Activated CD8-positive, alpha-beta memory T cell treated with anti-CD3 and anti-CD28 coated beads for 48 hours (primary cell): ENCODE data around the gene RNF151.
"Not testable (repeated sequence)": the region's sequence is repeated elsewhere in the genome, so short reads cannot be mapped to it uniquely, and the experiment has no call there.

Source experiments
- DNase-seq, 3 experiments: peaks; one replicate each; pipeline ENCODE4 v3.0.0-alpha.2; 2020; ENCODE audit warnings: low read depth in 2 of 3, low spot score in 2 of 3

Gene RNF151

GRCh38 chr16:1959269-1960039 is 7.2 kb upstream of the RNF151 start, which contains the start of gene NDUFB10:
NDUFB10 (plus strand) TSS chr16:1959538; CDS start chr16:1959625, 87 bp downstream.
- DNase-seq: peak; percentile 76 to 81 (median 81)

DNA sequence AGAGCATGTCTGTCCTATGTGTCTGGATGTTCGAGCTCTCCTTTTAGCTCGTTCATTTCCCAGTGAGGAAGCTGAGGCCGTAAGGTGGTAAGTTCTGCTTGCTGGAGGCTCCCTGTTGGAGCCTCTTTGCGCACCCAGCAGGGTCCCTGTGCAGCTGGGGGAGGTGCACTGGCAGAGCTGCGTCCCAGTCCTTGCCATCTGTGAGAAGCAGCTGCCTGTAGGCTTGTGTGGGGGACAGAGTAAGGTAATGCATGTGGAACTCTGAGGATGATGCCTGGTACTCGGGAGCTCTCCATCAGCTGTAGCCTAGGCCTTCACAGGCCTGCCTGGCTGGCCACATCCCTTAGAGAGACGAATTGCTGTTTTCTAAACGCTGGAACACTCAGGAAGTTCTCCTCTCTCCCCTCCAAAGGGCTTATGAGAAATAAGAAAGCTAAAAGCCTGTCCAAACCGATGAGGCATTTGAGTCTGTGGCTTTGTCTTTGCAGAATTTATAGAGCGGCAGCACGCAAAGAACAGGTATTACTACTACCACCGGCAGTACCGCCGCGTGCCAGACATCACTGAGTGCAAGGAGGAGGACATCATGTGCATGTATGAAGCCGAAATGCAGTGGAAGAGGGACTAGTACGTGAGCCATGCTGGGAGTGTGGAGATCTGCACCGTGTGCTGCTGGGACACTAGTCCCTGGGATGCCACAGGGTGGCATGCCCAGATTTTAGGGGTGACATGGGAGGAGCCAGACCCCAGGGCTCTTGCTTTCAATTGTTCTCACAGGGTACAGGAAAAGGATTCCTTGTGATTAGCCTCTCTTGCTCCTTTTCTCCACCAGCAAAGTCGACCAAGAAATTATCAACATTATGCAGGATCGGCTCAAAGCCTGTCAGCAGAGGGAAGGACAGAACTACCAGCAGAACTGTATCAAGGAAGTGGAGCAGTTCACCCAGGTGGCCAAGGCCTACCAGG is 5.7 kb upstream of the RNF151 start:
- DNase-seq: no peak

DNA sequence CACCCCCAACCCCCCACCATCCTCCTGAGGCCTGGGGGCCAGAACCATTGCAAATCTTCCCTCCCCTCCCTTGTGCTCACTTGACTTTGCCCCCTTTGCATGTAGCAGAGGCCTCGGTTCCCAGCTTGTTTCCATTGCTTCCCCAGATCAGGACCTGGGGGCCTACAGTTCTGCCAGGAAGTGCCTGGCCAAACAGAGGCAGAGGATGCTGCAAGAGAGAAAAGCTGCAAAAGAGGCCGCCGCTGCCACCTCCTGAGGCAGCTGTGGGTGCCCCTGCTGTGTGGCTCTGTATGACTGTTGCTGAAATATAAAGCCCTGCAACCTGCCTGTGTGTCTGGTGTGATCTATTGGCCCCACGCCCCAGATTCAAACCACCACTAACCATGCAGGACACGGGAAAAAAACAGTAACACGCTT is 5.0 kb upstream of the RNF151 start:
- no peak for DNase-seq

GRCh38 chr16:1962161-1963153 is 4.2 kb upstream of the RNF151 start:
- DNase-seq: not testable (repeated sequence)

GRCh38 chr16:1963806-1964505 is 2.7 kb upstream of the RNF151 start:
- no peak for DNase-seq

DNA sequence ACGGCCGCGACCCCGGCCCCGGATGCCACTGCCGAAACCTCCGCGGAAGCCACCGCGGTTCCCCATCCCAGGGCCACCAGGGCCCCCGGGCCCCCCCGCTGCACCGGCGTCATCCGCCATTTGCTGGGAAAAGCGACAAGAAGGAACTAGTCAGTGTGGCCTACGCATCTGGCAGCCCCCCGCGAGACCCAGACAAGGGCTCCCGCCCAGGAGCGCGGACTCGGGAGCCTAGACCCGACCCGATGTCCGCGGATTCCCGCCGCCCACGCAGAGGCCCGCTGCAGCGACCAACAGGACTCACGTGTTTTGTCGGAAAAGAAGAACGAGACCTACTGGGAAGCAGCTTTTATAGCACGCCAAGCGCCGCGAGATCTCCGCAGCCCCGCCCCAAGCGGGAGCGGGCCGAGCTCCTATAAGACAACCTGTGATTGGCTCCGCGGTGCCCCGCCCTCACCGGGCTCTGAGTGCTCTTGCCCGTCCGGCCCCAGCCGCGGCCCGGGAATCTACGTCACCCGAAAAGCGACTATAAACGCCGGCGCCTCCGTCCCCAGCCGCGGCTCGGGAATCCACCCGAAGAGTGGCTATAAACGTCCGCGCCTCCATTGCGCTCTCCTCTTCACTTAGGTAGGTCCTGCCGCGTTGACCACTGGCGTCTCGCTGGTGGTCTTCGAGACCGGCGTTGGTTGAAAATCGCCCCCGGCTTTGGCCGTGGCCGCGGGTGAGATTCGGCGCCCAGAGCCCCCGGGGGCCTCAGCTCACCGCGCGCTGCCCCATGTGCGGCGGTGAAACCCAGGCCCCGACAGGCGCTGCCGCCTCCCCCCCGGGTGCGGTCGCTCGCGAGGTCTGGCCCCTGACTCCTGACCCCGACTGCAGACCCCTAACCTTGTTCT is 1.9 kb upstream of the RNF151 start, which contains the start of gene RPS2:
TSS of gene RPS2 (minus strand) at position 321 of the 890 bp plus-strand sequence. CDS start at position 120, 201 bp downstream.
- peak; percentile 92 to 95 (median 95) for DNase-seq

DNA sequence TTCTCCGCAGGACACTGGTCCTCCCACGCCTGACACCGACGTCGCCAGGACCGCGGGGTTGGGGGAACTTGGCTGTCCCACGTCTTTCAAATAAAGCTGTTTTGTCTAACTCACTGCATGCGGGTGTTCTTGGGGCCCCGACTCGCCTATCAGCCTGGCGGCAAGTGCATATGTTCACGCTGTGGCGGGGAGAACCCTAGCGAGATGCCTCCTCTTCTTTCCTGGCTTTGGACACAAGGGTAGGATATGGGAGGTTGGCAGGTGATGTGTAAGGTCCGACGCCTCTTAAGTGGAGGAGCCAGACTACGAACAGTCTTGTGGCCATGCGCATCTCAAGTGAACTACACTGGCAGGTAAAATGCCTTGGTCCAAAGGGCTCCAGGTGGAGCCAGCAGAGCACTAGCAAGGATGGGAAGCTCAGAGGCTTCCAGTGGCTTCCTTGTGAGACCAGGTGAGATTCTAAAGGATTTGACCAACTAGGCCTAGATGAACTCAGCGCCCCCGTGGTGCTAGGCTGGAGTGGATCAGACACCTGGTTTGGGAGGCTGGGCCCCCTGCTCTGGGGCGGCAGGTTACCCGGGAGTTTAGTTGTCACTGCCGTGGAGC is 1.2 kb upstream of the RNF151 start:
- no peak for DNase-seq

- no peak for DNase-seq
Measured at GRCh38 chr16:1968146-1968953, 1.7 kb downstream of the RNF151 start.

DNA sequence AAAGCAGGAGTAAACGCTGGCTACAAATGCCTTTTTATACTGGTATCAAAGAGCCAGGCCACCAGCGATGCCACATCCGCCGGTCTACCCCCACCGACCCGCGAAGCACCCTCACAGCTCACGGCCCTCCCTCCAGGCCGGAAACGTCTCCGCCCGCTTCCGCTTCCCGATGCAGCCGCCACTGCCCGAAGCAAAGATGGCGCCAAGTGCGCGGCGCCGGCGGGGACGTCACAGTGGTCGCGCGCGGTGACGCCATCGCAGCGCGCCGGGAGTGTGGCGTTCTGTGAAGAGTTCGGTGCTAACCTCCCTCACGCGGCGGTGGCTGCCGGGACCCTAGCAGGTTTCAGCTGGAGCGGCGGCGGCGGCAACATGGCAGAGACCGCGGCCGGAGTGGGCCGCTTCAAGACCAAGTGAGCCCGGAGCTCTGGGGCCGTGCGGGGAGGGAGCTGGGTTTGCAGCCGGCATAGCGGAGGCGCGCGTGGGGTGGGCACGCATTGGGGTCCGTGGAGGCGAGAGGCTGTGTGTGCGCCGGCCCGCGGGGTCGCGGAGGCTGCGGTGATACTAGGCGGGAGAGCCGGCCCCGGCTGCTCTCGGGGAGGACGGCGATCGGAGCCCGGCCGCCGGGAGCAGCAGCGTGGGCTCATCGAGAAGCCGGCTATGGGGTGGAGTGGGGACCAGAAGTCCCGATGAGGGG is 5.3 kb downstream of the RNF151 start, which contains the start of gene TBL3:
TSS of gene TBL3 (plus strand) at position 258 of the 694 bp plus-strand sequence. CDS start at position 370, 112 bp downstream.
- DNase-seq: peak; percentile 96 to 98 (median 97)

GRCh38 chr16:1972490-1972877 is 5.8 kb downstream of the RNF151 start:
- no peak for DNase-seq

GRCh38 chr16:1973461-1974156 is 7.0 kb downstream of the RNF151 start:
- no peak for DNase-seq

DNA sequence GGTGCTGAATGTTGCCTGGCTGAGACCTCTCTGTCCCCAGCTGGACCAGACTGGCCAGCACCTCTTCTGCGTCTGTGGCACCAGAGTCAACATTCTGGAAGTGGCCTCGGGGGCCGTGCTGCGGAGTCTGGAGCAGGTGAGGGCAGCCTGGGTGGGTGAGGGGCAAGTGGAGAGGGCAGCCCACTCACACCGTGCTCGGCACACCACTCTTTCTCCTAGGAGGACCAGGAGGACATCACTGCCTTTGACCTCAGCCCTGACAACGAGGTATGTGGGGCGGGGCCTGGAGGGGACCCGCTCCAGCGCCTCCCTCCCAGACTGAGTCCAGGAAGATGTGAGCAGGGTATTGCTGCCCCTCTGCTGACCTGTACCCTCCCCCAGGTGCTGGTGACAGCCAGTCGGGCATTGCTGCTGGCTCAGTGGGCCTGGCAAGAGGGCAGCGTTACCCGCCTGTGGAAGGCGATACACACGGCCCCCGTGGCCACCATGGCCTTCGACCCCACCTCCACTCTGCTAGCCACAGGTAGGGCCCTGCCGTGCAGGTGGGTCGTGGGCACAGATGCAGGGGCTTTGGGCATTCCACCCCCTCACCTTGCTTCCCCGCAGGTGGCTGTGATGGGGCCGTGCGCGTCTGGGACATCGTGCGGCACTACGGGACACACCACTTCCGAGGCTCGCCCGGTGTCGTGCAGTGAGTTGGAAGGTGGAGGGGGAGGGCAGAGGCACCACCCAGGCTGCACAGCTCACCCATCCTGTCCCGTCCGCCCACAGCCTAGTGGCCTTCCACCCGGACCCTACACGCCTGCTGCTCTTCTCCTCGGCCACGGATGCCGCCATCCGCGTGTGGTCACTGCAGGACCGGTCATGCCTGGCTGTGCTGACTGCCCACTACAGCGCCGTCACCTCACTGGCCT is 7.8 kb downstream of the RNF151 start:
- no peak for DNase-seq

GRCh38 chr16:1975432-1976215 is 9.0 kb downstream of the RNF151 start:
- no peak for DNase-seq

- DNase-seq: no peak
Measured at GRCh38 chr16:1976216-1976520, 9.5 kb downstream of the RNF151 start.
